GM18502 (cell line): ENCODE data around the gene CHST5.
"Not testable (repeated sequence)": the region's sequence is repeated elsewhere in the genome, so short reads cannot be mapped to it uniquely, and the experiment has no call there.

ENCODE experiments used
- ATAC-seq: cut with Tn5 transposase; IDR thresholded peaks from one replicate; pipeline ENCODE4 v1.9.1; 2021; ENCODE audit warnings: mild to moderate bottlenecking; ENCODE audit not compliant: unreplicated experiment, poor library complexity

Gene CHST5

GRCh38 chr16:75555213-75555706, 19.4 kb upstream of the CHST5 start:
- ATAC-seq, result peak; percentile 33

- ATAC-seq, result no peak
Measured at GRCh38 chr16:75552951-75553350, 17.0 kb upstream of the CHST5 start.

- peak; percentile 86 for ATAC-seq
Measured at GRCh38 chr16:75550211-75550662, 14.3 kb upstream of the CHST5 start.

- ATAC-seq, result not testable (repeated sequence)
Measured at GRCh38 chr16:75548456-75548855, 12.5 kb upstream of the CHST5 start.

- no peak for ATAC-seq
Measured at GRCh38 chr16:75546293-75546692, 10.4 kb upstream of the CHST5 start.

GRCh38 chr16:75545879-75546278, 10.0 kb upstream of the CHST5 start:
- ATAC-seq, result not testable (repeated sequence)

GRCh38 chr16:75542462-75542861, 6.6 kb upstream of the CHST5 start:
- not testable (repeated sequence) for ATAC-seq

GRCh38 chr16:75541236-75541635, 5.3 kb upstream of the CHST5 start:
- ATAC-seq, result no peak

GRCh38 chr16:75538882-75539565, 3.1 kb upstream of the CHST5 start:
- not testable (repeated sequence) for ATAC-seq

- no peak for ATAC-seq
Measured at GRCh38 chr16:75537776-75538175, 1.9 kb upstream of the CHST5 start.

- no peak for ATAC-seq
Measured at GRCh38 chr16:75535211-75535843, 581 bp downstream of the CHST5 start.

GRCh38 chr16:75534560-75535205, 1.2 kb downstream of the CHST5 start:
- ATAC-seq, result no peak

GRCh38 chr16:75532791-75533190, 3.1 kb downstream of the CHST5 start:
- no peak for ATAC-seq

GRCh38 chr16:75532142-75532765, 3.7 kb downstream of the CHST5 start:
- ATAC-seq, result no peak

GRCh38 chr16:75529959-75530358, 5.9 kb downstream of the CHST5 start:
- no peak for ATAC-seq

- no peak for ATAC-seq
Measured at GRCh38 chr16:75529056-75529905, 6.6 kb downstream of the CHST5 start.

- no peak for ATAC-seq
Measured at GRCh38 chr16:75527825-75528299, 8.0 kb downstream of the CHST5 start.

GRCh38 chr16:75526032-75526790, 9.7 kb downstream of the CHST5 start:
- no peak for ATAC-seq

GRCh38 chr16:75519175-75519574, 16.7 kb downstream of the CHST5 start:
- ATAC-seq, result no peak
